ENCODE results near the gene PPP6R2. TPM values are rescaled to one million over a fixed set of nuclear protein-coding genes. Genes with fewer than 3 reads are reported as not detected.

Gene PPP6R2
- total and polyA plus RNA-seq, 8 donors = 21.1 to 70.4 (median 25.1) TPM

DNA sequence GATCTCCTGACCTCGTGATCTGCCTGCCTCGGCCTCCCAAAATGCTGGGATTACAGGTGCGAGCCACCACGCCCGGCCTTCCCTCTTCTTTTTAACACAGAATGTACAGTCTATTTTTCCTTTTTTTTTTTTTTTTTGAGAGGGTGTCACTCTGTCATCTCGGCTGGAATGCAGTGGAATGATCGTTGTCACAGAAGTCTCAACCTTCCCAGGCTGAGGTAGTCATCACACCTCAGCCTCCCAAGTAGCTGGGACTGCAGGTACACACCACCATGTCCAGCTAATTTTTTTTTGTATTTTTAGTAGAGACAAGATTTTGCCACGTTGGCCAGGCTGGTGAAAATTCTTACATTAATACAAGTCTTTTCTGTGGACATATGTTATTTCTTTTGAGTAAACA is 13.1 kb downstream of the PPP6R2 start:
- no peaks in the 10 kb centered on the region for H3K4me1 ChIP-seq
- DNase-seq (no peak), ATAC-seq (no peak), FAIRE-seq (no peak)
- no peaks in the 10 kb centered on the region for H3K27me3 ChIP-seq
- TF ChIP-seq, protein P1, sequence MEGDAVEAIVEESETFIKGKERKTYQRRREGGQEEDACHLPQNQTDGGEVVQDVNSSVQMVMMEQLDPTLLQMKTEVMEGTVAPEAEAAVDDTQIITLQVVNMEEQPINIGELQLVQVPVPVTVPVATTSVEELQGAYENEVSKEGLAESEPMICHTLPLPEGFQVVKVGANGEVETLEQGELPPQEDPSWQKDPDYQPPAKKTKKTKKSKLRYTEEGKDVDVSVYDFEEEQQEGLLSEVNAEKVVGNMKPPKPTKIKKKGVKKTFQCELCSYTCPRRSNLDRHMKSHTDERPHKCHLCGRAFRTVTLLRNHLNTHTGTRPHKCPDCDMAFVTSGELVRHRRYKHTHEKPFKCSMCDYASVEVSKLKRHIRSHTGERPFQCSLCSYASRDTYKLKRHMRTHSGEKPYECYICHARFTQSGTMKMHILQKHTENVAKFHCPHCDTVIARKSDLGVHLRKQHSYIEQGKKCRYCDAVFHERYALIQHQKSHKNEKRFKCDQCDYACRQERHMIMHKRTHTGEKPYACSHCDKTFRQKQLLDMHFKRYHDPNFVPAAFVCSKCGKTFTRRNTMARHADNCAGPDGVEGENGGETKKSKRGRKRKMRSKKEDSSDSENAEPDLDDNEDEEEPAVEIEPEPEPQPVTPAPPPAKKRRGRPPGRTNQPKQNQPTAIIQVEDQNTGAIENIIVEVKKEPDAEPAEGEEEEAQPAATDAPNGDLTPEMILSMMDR (IDR thresholded peaks at IDR 0.05) = no peak
- H3K27ac ChIP-seq = no peak overlapping the region
- WGBS, 2 donors = 92 to 95% methylated on average over 8 of the region's 8 CpGs
- H3K9me3 ChIP-seq = no peaks in the 10 kb centered on the region
- intact Hi-C loops (cut with DNase I) = no loop called here
- no peaks in the 10 kb centered on the region for H3K36me3 ChIP-seq
- H3K4me3 ChIP-seq = no peak overlapping the region

DNA sequence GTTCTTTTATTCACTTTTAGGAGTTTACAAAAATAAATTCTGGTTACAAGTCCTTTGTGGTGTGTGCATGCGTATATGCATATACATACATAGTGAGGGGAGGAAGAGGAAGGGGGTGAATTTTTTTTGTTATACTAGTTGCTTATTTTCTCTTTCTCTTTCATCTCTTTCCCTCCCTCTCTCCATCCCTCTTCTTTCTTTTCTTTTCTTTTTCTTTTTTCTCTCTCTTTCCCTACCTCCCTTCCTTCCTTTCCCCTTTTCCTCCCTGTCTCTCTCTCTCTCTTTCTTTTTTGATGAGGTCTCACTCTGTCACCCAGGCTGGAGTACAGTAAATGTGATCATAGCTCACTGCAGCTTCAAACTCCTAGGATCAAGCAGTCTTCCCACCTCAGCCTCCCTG is 14.1 kb downstream of the PPP6R2 start:
- Histone ChIP-seq H3K9me3 (no peaks in the 10 kb centered on the region), H3K4me3 (no peak overlapping the region), H3K36me3 (no peaks in the 10 kb centered on the region), H3K27me3 (no peaks in the 10 kb centered on the region), H3K27ac (no peak overlapping the region), H3K4me1 (no peaks in the 10 kb centered on the region)
- ATAC-seq = no peak
- 100% methylated on average over 1 of the region's 1 CpG for WGBS, 2 donors
- FAIRE-seq = no peak
- no peak for DNase-seq
- TF ChIP-seq, protein P1 (IDR thresholded peaks at IDR 0.05) = no peak
- intact Hi-C loops (cut with DNase I) = no loop called here

DNA sequence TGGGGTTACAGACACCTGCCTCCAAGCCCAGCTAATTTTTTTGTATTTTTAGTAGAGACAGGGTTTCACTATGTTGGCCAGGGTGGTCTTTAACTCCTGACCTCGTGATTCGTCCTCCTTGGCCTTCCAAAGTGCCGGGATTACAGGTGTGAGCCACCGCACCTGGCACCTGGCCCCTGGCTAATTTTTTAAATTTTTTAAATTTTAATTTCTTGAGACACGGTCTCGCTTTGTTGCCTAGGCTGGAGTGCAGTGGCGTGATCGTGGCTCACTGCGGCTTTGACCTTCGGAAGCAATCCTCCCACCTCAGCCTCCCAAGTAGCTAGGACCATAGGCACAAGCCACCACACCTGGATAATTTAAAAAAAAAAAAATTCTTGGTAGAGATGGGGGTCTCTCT is 14.6 kb downstream of the PPP6R2 start:
- Histone ChIP-seq H3K9me3 (no peaks in the 10 kb centered on the region), H3K4me3 (no peak overlapping the region), H3K36me3 (no peaks in the 10 kb centered on the region), H3K27me3 (no peaks in the 10 kb centered on the region), H3K27ac (no peak overlapping the region), H3K4me1 (no peaks in the 10 kb centered on the region)
- TF ChIP-seq, protein P1 (IDR thresholded peaks at IDR 0.05) = no peak
- WGBS, 2 donors = 88 to 92% methylated on average over 10 of the region's 10 CpGs
- DNase-seq = peak in 1 of 6 donors; percentile 1
- intact Hi-C loops (cut with DNase I) = no loop called here
- no peak for FAIRE-seq
- ATAC-seq = no peak

GRCh38 chr22:50360578-50360977 is 17.5 kb downstream of the PPP6R2 start:
- no peak overlapping the region for H3K4me3 ChIP-seq
- no peaks in the 10 kb centered on the region for H3K27me3 ChIP-seq
- H3K27ac ChIP-seq = no peak overlapping the region
- no peaks in the 10 kb centered on the region for H3K9me3 ChIP-seq
- intact Hi-C loops (cut with DNase I) = no loop called here
- FAIRE-seq (no peak), ATAC-seq (no peak), DNase-seq (no peak)
- H3K4me1 ChIP-seq = peaks cover 0 to under 1% (median under 1%) of the 10 kb centered on the region in 3 donors
- no peaks in the 10 kb centered on the region for H3K36me3 ChIP-seq
- 33 to 37% methylated on average over 2 of the region's 2 CpGs for WGBS, 2 donors
- TF ChIP-seq, protein P1 (IDR thresholded peaks at IDR 0.05) = no peak

- Histone ChIP-seq H3K9me3 (no peaks in the 10 kb centered on the region), H3K27ac (no peak overlapping the region), H3K36me3 (no peaks in the 10 kb centered on the region), H3K27me3 (no peaks in the 10 kb centered on the region), H3K4me1 (peaks cover 0 to 7% (median 6%) of the 10 kb centered on the region in 3 donors), H3K4me3 (no peak overlapping the region)
- no peak for DNase-seq
- ATAC-seq = no peak
- 91 to 96% methylated on average over 5 of the region's 5 CpGs for WGBS, 2 donors
- intact Hi-C loops (cut with DNase I) = no loop called here
- TF ChIP-seq, protein P1 (IDR thresholded peaks at IDR 0.05) = no peak
- no peak for FAIRE-seq
Observed at GRCh38 chr22:50361222-50361621, 18.1 kb downstream of the PPP6R2 start.

All from pancreas (tissue), 10 donors.